ENCODE results near the gene NDRG2.

- TF ChIP-seq POLR2A (conservative IDR thresholded peaks at IDR 0.05) (no peak), CTCF (IDR thresholded peaks at IDR 0.05 in 2 of 3, conservative IDR thresholded peaks at IDR 0.05 in 1 of 3; ENCODE audit: insufficient read depth in 2 of 3, low read depth in 1 of 3, low read length in 3 of 3) (no peak), ZNF274 (IDR thresholded peaks at IDR 0.05; ENCODE audit: borderline replicate concordance, low read depth, low read length) (no peak), ELF4 (CRISPR knock-in tag; IDR thresholded peaks at IDR 0.05) (no peak), GATA2 (CRISPR knock-in tag; IDR thresholded peaks at IDR 0.05) (no peak), ATF1 (CRISPR knock-in tag; IDR thresholded peaks at IDR 0.05) (no peak), ATF1 (tag; IDR thresholded peaks at IDR 0.05) (no peak), CHD1 (IDR thresholded peaks at IDR 0.05; ENCODE audit: low read length) (no peak), ESRRA (IDR thresholded peaks at IDR 0.05; ENCODE audit: borderline replicate concordance, low read depth) (no peak), POU5F1 (IDR thresholded peaks at IDR 0.05; ENCODE audit: borderline replicate concordance, low read depth, low read length, partially characterized antibody) (no peak), RAD21 (CRISPR knock-in tag; conservative IDR thresholded peaks at IDR 0.05 in 1 of 2, IDR thresholded peaks at IDR 0.05 in 1 of 2) (no peak), CCAR2 (IDR thresholded peaks at IDR 0.05; ENCODE audit: low read depth, low read length) (no peak)
- TF ChIP-seq, protein P1, sequence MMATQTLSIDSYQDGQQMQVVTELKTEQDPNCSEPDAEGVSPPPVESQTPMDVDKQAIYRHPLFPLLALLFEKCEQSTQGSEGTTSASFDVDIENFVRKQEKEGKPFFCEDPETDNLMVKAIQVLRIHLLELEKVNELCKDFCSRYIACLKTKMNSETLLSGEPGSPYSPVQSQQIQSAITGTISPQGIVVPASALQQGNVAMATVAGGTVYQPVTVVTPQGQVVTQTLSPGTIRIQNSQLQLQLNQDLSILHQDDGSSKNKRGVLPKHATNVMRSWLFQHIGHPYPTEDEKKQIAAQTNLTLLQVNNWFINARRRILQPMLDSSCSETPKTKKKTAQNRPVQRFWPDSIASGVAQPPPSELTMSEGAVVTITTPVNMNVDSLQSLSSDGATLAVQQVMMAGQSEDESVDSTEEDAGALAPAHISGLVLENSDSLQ (IDR thresholded peaks at IDR 0.05) = no peak
Observed at GRCh38 chr14:21022686-21023085, 2.2 kb downstream of the NDRG2 start.

Measured in K562 (cell line).